Measurements from ENCODE around the gene TRABD2B. TPM values are rescaled to one million over a fixed set of nuclear protein-coding genes. Genes with fewer than 3 reads are reported as not detected.

TRABD2B gene
- total and polyA plus RNA-seq, 2 experiments from 2014 or later = 1.6 to 2.0 TPM

- no peaks in the 10 kb centered on the region; the same call in 2 of the 3 replicates for H3K9me3 Mint-ChIP-seq
- H3K4me1 Mint-ChIP-seq = no peaks in the 10 kb centered on the region; the same call in 2 of the 3 replicates
- DNase-seq (ENCODE audit: low spot score) = peak; percentile 17
- no peak for ATAC-seq
- H3K27ac Mint-ChIP-seq = no peak overlapping the region
- no peaks in the 10 kb centered on the region for H3K36me3 Mint-ChIP-seq (ENCODE audit: low read depth)
- Histone ChIP-seq H3K9me2 (ENCODE audit: insufficient read depth) (no peaks in the 10 kb centered on the region), H3K4me3 (no peak overlapping the region), H3K79me2 (replicated peaks; ENCODE audit: insufficient read depth) (no peaks in the 10 kb centered on the region), H3K4me1 (ENCODE audit: insufficient read depth) (no peaks in the 10 kb centered on the region), H3K27ac (ENCODE audit: low read depth) (no peak overlapping the region), H4K20me1 (replicated peaks; ENCODE audit: insufficient read depth) (no peaks in the 10 kb centered on the region), H2AFZ (no peak overlapping the region), H3K27me3 (ENCODE audit: insufficient read depth) (no peaks in the 10 kb centered on the region), H3K36me3 (ENCODE audit: insufficient read depth) (no peaks in the 10 kb centered on the region), H3F3A (replicated peaks; ENCODE audit: low read depth) (no peaks in the 10 kb centered on the region), H3K4me2 (no peak overlapping the region)
- H3K27me3 Mint-ChIP-seq (ENCODE audit: insufficient read depth, low read depth, poor library complexity) = peaks cover 13% of the 10 kb centered on the region
- no peak overlapping the region for H3K4me3 Mint-ChIP-seq
- TF ChIP-seq, protein P1, sequence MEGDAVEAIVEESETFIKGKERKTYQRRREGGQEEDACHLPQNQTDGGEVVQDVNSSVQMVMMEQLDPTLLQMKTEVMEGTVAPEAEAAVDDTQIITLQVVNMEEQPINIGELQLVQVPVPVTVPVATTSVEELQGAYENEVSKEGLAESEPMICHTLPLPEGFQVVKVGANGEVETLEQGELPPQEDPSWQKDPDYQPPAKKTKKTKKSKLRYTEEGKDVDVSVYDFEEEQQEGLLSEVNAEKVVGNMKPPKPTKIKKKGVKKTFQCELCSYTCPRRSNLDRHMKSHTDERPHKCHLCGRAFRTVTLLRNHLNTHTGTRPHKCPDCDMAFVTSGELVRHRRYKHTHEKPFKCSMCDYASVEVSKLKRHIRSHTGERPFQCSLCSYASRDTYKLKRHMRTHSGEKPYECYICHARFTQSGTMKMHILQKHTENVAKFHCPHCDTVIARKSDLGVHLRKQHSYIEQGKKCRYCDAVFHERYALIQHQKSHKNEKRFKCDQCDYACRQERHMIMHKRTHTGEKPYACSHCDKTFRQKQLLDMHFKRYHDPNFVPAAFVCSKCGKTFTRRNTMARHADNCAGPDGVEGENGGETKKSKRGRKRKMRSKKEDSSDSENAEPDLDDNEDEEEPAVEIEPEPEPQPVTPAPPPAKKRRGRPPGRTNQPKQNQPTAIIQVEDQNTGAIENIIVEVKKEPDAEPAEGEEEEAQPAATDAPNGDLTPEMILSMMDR (conservative IDR thresholded peaks at IDR 0.05; ENCODE audit: low read depth in 2 of 2) = peak in 1 of 2 experiments; percentile 32; a peak in 2 of 4 replicates
- no peak for TF ChIP-seq ZNF114 (CRISPR knock-in tag; IDR thresholded peaks at IDR 0.05)
These were observed 231.3 kb downstream of the TRABD2B start for GRCh38 chr1:47765742-47766485.

DNA sequence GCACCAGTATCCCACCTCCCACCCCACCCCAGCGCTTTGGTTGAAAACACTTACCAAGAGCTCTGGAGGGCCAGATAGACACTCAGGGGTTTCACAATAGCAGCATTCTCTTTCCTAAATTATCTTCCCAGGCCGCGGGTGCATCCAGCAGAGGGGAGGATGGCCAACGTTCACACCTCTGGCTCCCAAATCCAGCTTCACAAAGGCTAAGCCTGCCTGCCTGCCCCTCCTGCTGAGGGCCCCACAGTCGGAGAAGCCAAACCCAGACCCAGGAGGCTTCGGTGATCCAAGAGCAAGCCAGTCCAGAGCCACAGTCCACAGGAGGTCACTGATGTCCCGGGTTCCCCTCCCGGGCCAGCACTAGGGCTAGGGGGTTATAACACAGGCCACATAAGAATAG is 231.9 kb downstream of the TRABD2B start:
- no peak overlapping the region for H3K4me2 ChIP-seq
- no peaks in the 10 kb centered on the region for H3K9me2 ChIP-seq (ENCODE audit: insufficient read depth)
- H2AFZ ChIP-seq = no peak overlapping the region
- no peaks in the 10 kb centered on the region for H4K20me1 ChIP-seq (replicated peaks; ENCODE audit: insufficient read depth)
- H3K27me3 ChIP-seq (ENCODE audit: insufficient read depth) = no peaks in the 10 kb centered on the region
- Mint-ChIP-seq H3K36me3 (ENCODE audit: low read depth) (no peaks in the 10 kb centered on the region), H3K9me3 (no peaks in the 10 kb centered on the region; the same call in 2 of the 3 replicates), H3K4me3 (no peak overlapping the region), H3K27me3 (ENCODE audit: insufficient read depth, low read depth, poor library complexity) (peaks cover 13% of the 10 kb centered on the region), H3K4me1 (no peaks in the 10 kb centered on the region; the same call in 2 of the 3 replicates), H3K27ac (no peak overlapping the region)
- ATAC-seq (no peak), DNase-seq (ENCODE audit: low spot score) (no peak)
- no peaks in the 10 kb centered on the region for H3K4me1 ChIP-seq (ENCODE audit: insufficient read depth)
- H3K79me2 ChIP-seq (replicated peaks; ENCODE audit: insufficient read depth) = no peaks in the 10 kb centered on the region
- H3F3A ChIP-seq (replicated peaks; ENCODE audit: low read depth) = no peaks in the 10 kb centered on the region
- H3K4me3 ChIP-seq = no peak overlapping the region
- no peaks in the 10 kb centered on the region for H3K36me3 ChIP-seq (ENCODE audit: insufficient read depth)
- H3K27ac ChIP-seq (ENCODE audit: low read depth) = no peak overlapping the region
- TF ChIP-seq STAT1 (IDR thresholded peaks at IDR 0.05; ENCODE audit: unreplicated experiment) = no peak
- TF ChIP-seq, protein P2, sequence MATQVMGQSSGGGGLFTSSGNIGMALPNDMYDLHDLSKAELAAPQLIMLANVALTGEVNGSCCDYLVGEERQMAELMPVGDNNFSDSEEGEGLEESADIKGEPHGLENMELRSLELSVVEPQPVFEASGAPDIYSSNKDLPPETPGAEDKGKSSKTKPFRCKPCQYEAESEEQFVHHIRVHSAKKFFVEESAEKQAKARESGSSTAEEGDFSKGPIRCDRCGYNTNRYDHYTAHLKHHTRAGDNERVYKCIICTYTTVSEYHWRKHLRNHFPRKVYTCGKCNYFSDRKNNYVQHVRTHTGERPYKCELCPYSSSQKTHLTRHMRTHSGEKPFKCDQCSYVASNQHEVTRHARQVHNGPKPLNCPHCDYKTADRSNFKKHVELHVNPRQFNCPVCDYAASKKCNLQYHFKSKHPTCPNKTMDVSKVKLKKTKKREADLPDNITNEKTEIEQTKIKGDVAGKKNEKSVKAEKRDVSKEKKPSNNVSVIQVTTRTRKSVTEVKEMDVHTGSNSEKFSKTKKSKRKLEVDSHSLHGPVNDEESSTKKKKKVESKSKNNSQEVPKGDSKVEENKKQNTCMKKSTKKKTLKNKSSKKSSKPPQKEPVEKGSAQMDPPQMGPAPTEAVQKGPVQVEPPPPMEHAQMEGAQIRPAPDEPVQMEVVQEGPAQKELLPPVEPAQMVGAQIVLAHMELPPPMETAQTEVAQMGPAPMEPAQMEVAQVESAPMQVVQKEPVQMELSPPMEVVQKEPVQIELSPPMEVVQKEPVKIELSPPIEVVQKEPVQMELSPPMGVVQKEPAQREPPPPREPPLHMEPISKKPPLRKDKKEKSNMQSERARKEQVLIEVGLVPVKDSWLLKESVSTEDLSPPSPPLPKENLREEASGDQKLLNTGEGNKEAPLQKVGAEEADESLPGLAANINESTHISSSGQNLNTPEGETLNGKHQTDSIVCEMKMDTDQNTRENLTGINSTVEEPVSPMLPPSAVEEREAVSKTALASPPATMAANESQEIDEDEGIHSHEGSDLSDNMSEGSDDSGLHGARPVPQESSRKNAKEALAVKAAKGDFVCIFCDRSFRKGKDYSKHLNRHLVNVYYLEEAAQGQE (IDR thresholded peaks at IDR 0.05; ENCODE audit: unreplicated experiment) = no peak
- no peak for TF ChIP-seq CREB1 (CRISPR knock-in tag; IDR thresholded peaks at IDR 0.05; ENCODE audit: low read depth)
- no peak for TF ChIP-seq NANOG (IDR thresholded peaks at IDR 0.05; ENCODE audit: borderline replicate concordance)
- no peak for TF ChIP-seq ZNF331 (CRISPR knock-in tag; IDR thresholded peaks at IDR 0.05; ENCODE audit: low read depth)
- TF ChIP-seq, protein P3, sequence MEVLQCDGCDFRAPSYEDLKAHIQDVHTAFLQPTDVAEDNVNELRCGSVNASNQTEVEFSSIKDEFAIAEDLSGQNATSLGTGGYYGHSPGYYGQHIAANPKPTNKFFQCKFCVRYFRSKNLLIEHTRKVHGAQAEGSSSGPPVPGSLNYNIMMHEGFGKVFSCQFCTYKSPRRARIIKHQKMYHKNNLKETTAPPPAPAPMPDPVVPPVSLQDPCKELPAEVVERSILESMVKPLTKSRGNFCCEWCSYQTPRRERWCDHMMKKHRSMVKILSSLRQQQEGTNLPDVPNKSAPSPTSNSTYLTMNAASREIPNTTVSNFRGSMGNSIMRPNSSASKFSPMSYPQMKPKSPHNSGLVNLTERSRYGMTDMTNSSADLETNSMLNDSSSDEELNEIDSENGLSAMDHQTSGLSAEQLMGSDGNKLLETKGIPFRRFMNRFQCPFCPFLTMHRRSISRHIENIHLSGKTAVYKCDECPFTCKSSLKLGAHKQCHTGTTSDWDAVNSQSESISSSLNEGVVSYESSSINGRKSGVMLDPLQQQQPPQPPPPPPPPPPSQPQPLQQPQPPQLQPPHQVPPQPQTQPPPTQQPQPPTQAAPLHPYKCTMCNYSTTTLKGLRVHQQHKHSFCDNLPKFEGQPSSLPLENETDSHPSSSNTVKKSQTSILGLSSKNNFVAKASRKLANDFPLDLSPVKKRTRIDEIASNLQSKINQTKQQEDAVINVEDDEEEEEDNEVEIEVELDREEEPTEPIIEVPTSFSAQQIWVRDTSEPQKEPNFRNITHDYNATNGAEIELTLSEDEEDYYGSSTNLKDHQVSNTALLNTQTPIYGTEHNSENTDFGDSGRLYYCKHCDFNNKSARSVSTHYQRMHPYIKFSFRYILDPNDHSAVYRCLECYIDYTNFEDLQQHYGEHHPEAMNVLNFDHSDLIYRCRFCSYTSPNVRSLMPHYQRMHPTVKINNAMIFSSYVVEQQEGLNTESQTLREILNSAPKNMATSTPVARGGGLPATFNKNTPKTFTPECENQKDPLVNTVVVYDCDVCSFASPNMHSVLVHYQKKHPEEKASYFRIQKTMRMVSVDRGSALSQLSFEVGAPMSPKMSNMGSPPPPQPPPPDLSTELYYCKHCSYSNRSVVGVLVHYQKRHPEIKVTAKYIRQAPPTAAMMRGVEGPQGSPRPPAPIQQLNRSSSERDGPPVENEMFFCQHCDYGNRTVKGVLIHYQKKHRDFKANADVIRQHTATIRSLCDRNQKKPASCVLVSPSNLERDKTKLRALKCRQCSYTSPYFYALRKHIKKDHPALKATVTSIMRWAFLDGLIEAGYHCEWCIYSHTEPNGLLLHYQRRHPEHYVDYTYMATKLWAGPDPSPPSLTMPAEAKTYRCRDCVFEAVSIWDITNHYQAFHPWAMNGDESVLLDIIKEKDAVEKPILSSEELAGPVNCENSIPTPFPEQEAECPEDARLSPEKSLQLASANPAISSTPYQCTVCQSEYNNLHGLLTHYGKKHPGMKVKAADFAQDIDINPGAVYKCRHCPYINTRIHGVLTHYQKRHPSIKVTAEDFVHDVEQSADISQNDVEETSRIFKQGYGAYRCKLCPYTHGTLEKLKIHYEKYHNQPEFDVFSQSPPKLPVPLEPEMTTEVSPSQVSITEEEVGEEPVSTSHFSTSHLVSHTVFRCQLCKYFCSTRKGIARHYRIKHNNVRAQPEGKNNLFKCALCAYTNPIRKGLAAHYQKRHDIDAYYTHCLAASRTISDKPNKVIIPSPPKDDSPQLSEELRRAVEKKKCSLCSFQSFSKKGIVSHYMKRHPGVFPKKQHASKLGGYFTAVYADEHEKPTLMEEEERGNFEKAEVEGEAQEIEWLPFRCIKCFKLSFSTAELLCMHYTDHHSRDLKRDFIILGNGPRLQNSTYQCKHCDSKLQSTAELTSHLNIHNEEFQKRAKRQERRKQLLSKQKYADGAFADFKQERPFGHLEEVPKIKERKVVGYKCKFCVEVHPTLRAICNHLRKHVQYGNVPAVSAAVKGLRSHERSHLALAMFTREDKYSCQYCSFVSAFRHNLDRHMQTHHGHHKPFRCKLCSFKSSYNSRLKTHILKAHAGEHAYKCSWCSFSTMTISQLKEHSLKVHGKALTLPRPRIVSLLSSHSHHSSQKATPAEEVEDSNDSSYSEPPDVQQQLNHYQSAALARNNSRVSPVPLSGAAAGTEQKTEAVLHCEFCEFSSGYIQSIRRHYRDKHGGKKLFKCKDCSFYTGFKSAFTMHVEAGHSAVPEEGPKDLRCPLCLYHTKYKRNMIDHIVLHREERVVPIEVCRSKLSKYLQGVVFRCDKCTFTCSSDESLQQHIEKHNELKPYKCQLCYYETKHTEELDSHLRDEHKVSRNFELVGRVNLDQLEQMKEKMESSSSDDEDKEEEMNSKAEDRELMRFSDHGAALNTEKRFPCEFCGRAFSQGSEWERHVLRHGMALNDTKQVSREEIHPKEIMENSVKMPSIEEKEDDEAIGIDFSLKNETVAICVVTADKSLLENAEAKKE (CRISPR knock-in tag; IDR thresholded peaks at IDR 0.05) = no peak
- no peak for TF ChIP-seq ZNF114 (CRISPR knock-in tag; IDR thresholded peaks at IDR 0.05)
